ENCODE measurements around the gene CES4A. TPM values are rescaled to one million over a fixed set of nuclear protein-coding genes. Genes with fewer than 3 reads are reported as not detected.
"Not testable (repeated sequence)": the region's sequence is repeated elsewhere in the genome, so short reads cannot be mapped to it uniquely, and the experiment has no call there.

The CES4A gene
- total RNA-seq, 1 experiment from 2014 or later: 5.1 TPM

- peaks cover 10% of the 10 kb centered on the region for H3K4me1 Mint-ChIP-seq (ENCODE audit: insufficient read depth, unreplicated experiment)
- CTCF ChIA-PET: interaction anchor here (0.6 to 7.0 kb wide), 5 partner anchors 15 to 520 kb away, joined by 3 to 66 read pairs (median 5); partner anchors contain the start of gene ELMO3
- no peak for TF ChIP-seq CTCF (IDR thresholded peaks at IDR 0.05; ENCODE audit: unreplicated experiment)
- intact Hi-C loops (cut with micrococcal nuclease): no loop called here
- peaks cover 37% of the 10 kb centered on the region for H3K36me3 Mint-ChIP-seq (ENCODE audit: insufficient read depth, unreplicated experiment)
- H3K9me3 Mint-ChIP-seq (ENCODE audit: unreplicated experiment): no peaks in the 10 kb centered on the region
- no peak for DNase-seq (ENCODE audit: unreplicated experiment)
- no TSS peak for BruUV-seq (replicated peaks)
- POLR2A ChIA-PET: interaction anchor here (0.6 to 1.2 kb wide), 5 partner anchors 8 to 716 kb away, joined by 3 to 4 read pairs (median 3); partner anchors contain the start of genes ACD and CIAO2B
- H3K4me3 Mint-ChIP-seq (ENCODE audit: unreplicated experiment): no peak overlapping the region
- no peak overlapping the region for H3K27ac Mint-ChIP-seq (ENCODE audit: low read depth, unreplicated experiment)
- no peaks in the 10 kb centered on the region for H3K27me3 Mint-ChIP-seq (ENCODE audit: insufficient read depth, unreplicated experiment)
These were observed 44.8 kb upstream of the CES4A start for GRCh38 chr16:66943426-66944053.

GRCh38 chr16:66944054-66944441 lies 44.3 kb upstream of the CES4A start:
- ChIA-PET POLR2A (interaction anchor here (0.6 to 1.2 kb wide), 5 partner anchors 8 to 716 kb away, joined by 3 to 5 read pairs (median 3); partner anchors contain the start of genes ACD and CIAO2B), CTCF (interaction anchor here (0.6 to 7.0 kb wide), 8 partner anchors 16 to 1352 kb away, joined by 3 to 66 read pairs (median 4); partner anchors contain the start of gene ELMO3)
- Mint-ChIP-seq H3K4me3 (ENCODE audit: unreplicated experiment) (no peak overlapping the region), H3K9me3 (ENCODE audit: unreplicated experiment) (no peaks in the 10 kb centered on the region), H3K27me3 (ENCODE audit: insufficient read depth, unreplicated experiment) (no peaks in the 10 kb centered on the region), H3K36me3 (ENCODE audit: insufficient read depth, unreplicated experiment) (peaks cover 34% of the 10 kb centered on the region), H3K4me1 (ENCODE audit: insufficient read depth, unreplicated experiment) (peaks cover 11% of the 10 kb centered on the region), H3K27ac (ENCODE audit: low read depth, unreplicated experiment) (no peak overlapping the region)
- intact Hi-C loops (cut with micrococcal nuclease): no loop called here
- BruUV-seq (replicated peaks): no TSS peak
- no peak for DNase-seq (ENCODE audit: unreplicated experiment)
- no peak for TF ChIP-seq CTCF (IDR thresholded peaks at IDR 0.05; ENCODE audit: unreplicated experiment)

- H3K27ac Mint-ChIP-seq (ENCODE audit: low read depth, unreplicated experiment); H3K9me3 Mint-ChIP-seq (ENCODE audit: unreplicated experiment); H3K27me3 Mint-ChIP-seq (ENCODE audit: insufficient read depth, unreplicated experiment); DNase-seq (ENCODE audit: unreplicated experiment); H3K4me3 Mint-ChIP-seq (ENCODE audit: unreplicated experiment); intact Hi-C loops (cut with micrococcal nuclease); BruUV-seq (replicated peaks): not testable (repeated sequence)
- H3K36me3 Mint-ChIP-seq (ENCODE audit: insufficient read depth, unreplicated experiment): peaks cover 27% of the 10 kb centered on the region
- peaks cover 16% of the 10 kb centered on the region for H3K4me1 Mint-ChIP-seq (ENCODE audit: insufficient read depth, unreplicated experiment)
- CTCF ChIA-PET: interaction anchor here (0.7 to 7.0 kb wide), 4 partner anchors 9 to 254 kb away, joined by 3 to 66 read pairs (median 5); partner anchors contain the start of gene ELMO3
- POLR2A ChIA-PET: interaction anchor here (1.0 to 3.0 kb wide), 3 partner anchors 9 to 49 kb away, joined by 4 to 20 read pairs (median 5); no protein-coding TSS in a partner anchor
These were observed 43.4 kb upstream of the CES4A start for GRCh38 chr16:66944971-66945370.

DNA sequence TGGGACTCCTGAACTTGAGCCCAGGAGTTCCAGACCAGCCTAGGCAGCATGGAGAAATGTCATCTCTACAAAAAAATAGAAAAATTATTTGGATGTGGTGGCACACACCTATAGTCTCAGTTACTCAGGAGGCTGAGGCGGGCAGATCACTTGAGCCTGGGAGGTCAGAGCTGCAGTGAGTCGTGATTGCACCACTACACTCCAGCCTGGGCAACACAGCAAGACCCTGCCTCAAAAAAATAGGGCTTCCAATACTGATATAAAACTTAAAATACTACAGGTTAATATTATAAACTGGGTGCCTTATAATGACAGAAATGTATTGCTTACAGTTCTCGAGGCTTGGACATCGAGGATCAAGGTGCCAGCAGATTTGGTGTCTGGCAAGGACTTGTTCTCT lies 42.5 kb upstream of the CES4A start:
- H3K4me3 Mint-ChIP-seq (ENCODE audit: unreplicated experiment): no peak overlapping the region
- ChIA-PET POLR2A (interaction anchor here (0.6 to 3.0 kb wide), 8 partner anchors 8 to 224 kb away, joined by 3 to 20 read pairs (median 4); no protein-coding TSS in a partner anchor), CTCF (interaction anchor here (0.6 to 7.0 kb wide), 3 partner anchors 10 to 51 kb away, joined by 3 to 66 read pairs (median 6); no protein-coding TSS in a partner anchor)
- intact Hi-C loops (cut with micrococcal nuclease): no loop called here
- H3K36me3 Mint-ChIP-seq (ENCODE audit: insufficient read depth, unreplicated experiment): peaks cover 27% of the 10 kb centered on the region
- BruUV-seq (replicated peaks): no TSS peak
- no peak overlapping the region for H3K27ac Mint-ChIP-seq (ENCODE audit: low read depth, unreplicated experiment)
- H3K9me3 Mint-ChIP-seq (ENCODE audit: unreplicated experiment): no peaks in the 10 kb centered on the region
- TF ChIP-seq CTCF (IDR thresholded peaks at IDR 0.05; ENCODE audit: unreplicated experiment): no peak
- DNase-seq (ENCODE audit: unreplicated experiment): no peak
- peaks cover 16% of the 10 kb centered on the region for H3K4me1 Mint-ChIP-seq (ENCODE audit: insufficient read depth, unreplicated experiment)
- H3K27me3 Mint-ChIP-seq (ENCODE audit: insufficient read depth, unreplicated experiment): no peaks in the 10 kb centered on the region
